HepG2 (cell line): ENCODE measurements around the gene MAPK1. TPM values are rescaled to one million over a fixed set of nuclear protein-coding genes. Genes with fewer than 3 reads are reported as not detected.
A peak's percentile ranks its signal among the peaks of the same experiment; 100 is the strongest.

Experiments
- EP300 ChIP-seq, 3 experiments: sonication (generic) in 1 of 3; formaldehyde crosslinking in 1 of 3; IDR thresholded peaks; 2 replicates each; pipeline versions ENCODE4 v1.5.1 to v1.6.1; 2011 to 2020; ENCODE audit warnings: low read depth in 2 of 3, low read length in 2 of 3, borderline replicate concordance in 1 of 3, improper control_type of control experiment in 1 of 3, mild to moderate bottlenecking in 1 of 3, missing genetic modification reagents in 1 of 3, moderate library complexity in 1 of 3
- HDAC2 ChIP-seq: sonication (generic); formaldehyde crosslinking; IDR thresholded peaks from 2 replicates; pipeline ENCODE4 v1.4.0; 2020; ENCODE audit warnings: missing genetic modification reagents
- KAT2B ChIP-seq: fragments of 150-350 bp; IDR thresholded peaks from 2 replicates; pipeline ENCODE4 v1.6.1; 2014; ENCODE audit warnings: low read depth, low read length, borderline replicate concordance
- KAT7 ChIP-seq: IDR thresholded peaks from 2 replicates; pipeline ENCODE4 v1.6.1; 2018; ENCODE audit warnings: borderline replicate concordance, missing compliant biosample characterization
- KDM2A ChIP-seq: sonication (generic); formaldehyde crosslinking; IDR thresholded peaks from 2 replicates; pipeline ENCODE4 v1.4.0; 2020; ENCODE audit warnings: low read depth, missing genetic modification reagents, borderline replicate concordance
- LRRFIP1 ChIP-seq: sonication (generic); formaldehyde crosslinking; conservative IDR thresholded peaks from 2 replicates; pipeline ENCODE4 v1.4.0; 2020; ENCODE audit warnings: missing genetic modification reagents
- STAT6 ChIP-seq: sonication (generic); formaldehyde crosslinking; IDR thresholded peaks from 2 replicates; pipeline ENCODE4 v1.4.0; 2020; ENCODE audit warnings: missing genetic modification reagents, mild to moderate bottlenecking, borderline replicate concordance
- U2AF1 ChIP-seq: fragments of 200-400 bp; formaldehyde crosslinking; optimal IDR thresholded peaks from 2 replicates; pipeline ENCODE3; 2017; ENCODE audit warnings: mild to moderate bottlenecking, low read depth, low read length
- ZMYM3 ChIP-seq: sonication (generic); formaldehyde crosslinking; IDR thresholded peaks from 2 replicates; pipeline ENCODE4 v1.5.1; 2020; ENCODE audit warnings: mild to moderate bottlenecking, missing genetic modification reagents
- ZNF263 ChIP-seq: sonication (generic); formaldehyde crosslinking; IDR thresholded peaks from 2 replicates; pipeline ENCODE4 v1.4.0; 2020; ENCODE audit warnings: missing genetic modification reagents
- ZNF737 ChIP-seq: sonication (generic); formaldehyde crosslinking; IDR thresholded peaks from 2 replicates; pipeline ENCODE4 v1.5.0; 2020; ENCODE audit warnings: missing genetic modification reagents, mild to moderate bottlenecking, borderline replicate concordance
- polyA plus RNA-seq, 8 experiments: library from polyadenylated mRNA; depleted of rRNA in 3 of 8; stranded (reverse) in 7 of 8; unstranded in 1 of 8; fragments of >200 nt; fragmentation: Illumina TruSeq in 4 of 8; extraction: Trizol in 4 of 8; gene quantifications; 2 replicates each; pipeline versions ENCODE4 v1.2.1 to v1.2.3, GENCODE V29; 2011 to 2016; ENCODE audit warnings: low read depth in 4 of 8, missing spikeins in 1 of 8, mixed read lengths in 1 of 8; ENCODE audit not compliant: insufficient read depth in 1 of 8
- total RNA-seq, 5 experiments: library from RNA; depleted of rRNA; stranded (reverse); fragments of >200 nt; fragmentation: Illumina TruSeq; extraction: Trizol; gene quantifications; 2 replicates each; pipeline ENCODE4 v1.2.3, GENCODE V29; 2016; ENCODE audit warnings: low read depth in 1 of 5
- TF ChIP-seq, protein P1 (sequence below): IDR thresholded peaks from 2 replicates; pipeline ENCODE4 v1.4.0; 2020; ENCODE audit warnings: mild to moderate bottlenecking, missing genetic modification reagents
- TF ChIP-seq, protein P2 (sequence below): sonication (generic); formaldehyde crosslinking; IDR thresholded peaks from 2 replicates; pipeline ENCODE4 v1.8.0; 2022; ENCODE audit warnings: missing genetic modification reagents, mild to moderate bottlenecking, borderline replicate concordance
- TF ChIP-seq, protein P3 (sequence below): sonication (generic); formaldehyde crosslinking; IDR thresholded peaks from 2 replicates; pipeline ENCODE4 v1.4.0; 2020; ENCODE audit warnings: mild to moderate bottlenecking, missing genetic modification reagents

The MAPK1 gene
- total and polyA plus RNA-seq, 2 of the 13 experiments (the other 11 are each of a cell fraction or from before 2014, with no cell fraction given): 107 to 114 TPM

DNA sequence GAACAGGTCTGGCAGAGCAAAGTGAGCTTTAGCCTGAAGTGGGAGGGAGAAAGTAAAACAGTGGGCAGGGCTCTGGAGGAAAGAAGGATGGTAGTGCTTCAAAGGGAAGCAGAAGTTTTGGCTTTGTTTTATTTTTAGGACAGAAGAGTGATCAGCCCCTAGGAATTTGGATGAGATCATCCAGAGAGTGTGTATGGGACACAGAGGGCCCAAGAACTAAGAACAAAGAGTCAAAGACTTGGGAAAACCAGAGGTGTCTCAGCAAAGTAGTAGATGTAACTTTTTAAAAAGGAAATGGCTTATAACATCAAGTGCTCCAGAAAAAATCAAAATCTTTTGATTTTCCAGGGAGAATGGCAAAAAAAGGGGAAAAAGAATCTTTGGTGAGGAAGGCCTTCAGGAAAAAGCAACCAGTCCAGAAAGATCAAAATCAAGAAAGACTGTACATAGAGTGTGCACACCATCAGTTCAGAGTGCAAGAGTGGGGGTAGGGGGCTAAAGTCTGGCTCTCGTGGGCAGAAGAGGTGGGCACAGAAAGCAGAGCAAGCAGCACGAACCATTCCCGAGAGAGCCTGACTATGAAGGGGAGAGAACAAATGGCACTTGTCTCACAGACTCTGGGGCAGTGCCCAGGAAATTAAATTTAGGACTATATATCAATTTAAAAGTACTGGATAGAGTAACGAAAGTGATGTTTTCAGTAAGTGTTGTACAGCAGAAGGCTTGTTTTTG, 30.0 kb downstream of the MAPK1 start (continued):
- TF ChIP-seq, protein P1, sequence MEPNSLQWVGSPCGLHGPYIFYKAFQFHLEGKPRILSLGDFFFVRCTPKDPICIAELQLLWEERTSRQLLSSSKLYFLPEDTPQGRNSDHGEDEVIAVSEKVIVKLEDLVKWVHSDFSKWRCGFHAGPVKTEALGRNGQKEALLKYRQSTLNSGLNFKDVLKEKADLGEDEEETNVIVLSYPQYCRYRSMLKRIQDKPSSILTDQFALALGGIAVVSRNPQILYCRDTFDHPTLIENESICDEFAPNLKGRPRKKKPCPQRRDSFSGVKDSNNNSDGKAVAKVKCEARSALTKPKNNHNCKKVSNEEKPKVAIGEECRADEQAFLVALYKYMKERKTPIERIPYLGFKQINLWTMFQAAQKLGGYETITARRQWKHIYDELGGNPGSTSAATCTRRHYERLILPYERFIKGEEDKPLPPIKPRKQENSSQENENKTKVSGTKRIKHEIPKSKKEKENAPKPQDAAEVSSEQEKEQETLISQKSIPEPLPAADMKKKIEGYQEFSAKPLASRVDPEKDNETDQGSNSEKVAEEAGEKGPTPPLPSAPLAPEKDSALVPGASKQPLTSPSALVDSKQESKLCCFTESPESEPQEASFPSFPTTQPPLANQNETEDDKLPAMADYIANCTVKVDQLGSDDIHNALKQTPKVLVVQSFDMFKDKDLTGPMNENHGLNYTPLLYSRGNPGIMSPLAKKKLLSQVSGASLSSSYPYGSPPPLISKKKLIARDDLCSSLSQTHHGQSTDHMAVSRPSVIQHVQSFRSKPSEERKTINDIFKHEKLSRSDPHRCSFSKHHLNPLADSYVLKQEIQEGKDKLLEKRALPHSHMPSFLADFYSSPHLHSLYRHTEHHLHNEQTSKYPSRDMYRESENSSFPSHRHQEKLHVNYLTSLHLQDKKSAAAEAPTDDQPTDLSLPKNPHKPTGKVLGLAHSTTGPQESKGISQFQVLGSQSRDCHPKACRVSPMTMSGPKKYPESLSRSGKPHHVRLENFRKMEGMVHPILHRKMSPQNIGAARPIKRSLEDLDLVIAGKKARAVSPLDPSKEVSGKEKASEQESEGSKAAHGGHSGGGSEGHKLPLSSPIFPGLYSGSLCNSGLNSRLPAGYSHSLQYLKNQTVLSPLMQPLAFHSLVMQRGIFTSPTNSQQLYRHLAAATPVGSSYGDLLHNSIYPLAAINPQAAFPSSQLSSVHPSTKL: 0 out of 2 replicates have a peak, but pooled peaks have one; percentile 11
- TF ChIP-seq STAT6 (no peak), ZMYM3 (CRISPR knock-in tag) (no peak), KAT2B (no peak), LRRFIP1 (CRISPR knock-in tag) (no peak), ZNF263 (CRISPR knock-in tag) (no peak), U2AF1 (no peak), ZNF737 (CRISPR knock-in tag) (no peak), HDAC2 (CRISPR knock-in tag) (0 out of 2 replicates have a peak, but pooled peaks have one; percentile 24), EP300 (IDR thresholded peaks at IDR 0.05; ENCODE audit: low read depth in 2 of 2, low read length in 2 of 2) (peak in 1 of 2 experiments; percentile 35; a peak in 1 of 4 replicates), EP300 (CRISPR knock-in tag; IDR thresholded peaks at IDR 0.05; ENCODE audit: borderline replicate concordance) (no peak), KAT7 (CRISPR knock-in tag) (no peak), KDM2A (CRISPR knock-in tag) (no peak)
- TF ChIP-seq, protein P2, sequence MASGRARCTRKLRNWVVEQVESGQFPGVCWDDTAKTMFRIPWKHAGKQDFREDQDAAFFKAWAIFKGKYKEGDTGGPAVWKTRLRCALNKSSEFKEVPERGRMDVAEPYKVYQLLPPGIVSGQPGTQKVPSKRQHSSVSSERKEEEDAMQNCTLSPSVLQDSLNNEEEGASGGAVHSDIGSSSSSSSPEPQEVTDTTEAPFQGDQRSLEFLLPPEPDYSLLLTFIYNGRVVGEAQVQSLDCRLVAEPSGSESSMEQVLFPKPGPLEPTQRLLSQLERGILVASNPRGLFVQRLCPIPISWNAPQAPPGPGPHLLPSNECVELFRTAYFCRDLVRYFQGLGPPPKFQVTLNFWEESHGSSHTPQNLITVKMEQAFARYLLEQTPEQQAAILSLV (CRISPR knock-in tag): no peak
- TF ChIP-seq, protein P3, sequence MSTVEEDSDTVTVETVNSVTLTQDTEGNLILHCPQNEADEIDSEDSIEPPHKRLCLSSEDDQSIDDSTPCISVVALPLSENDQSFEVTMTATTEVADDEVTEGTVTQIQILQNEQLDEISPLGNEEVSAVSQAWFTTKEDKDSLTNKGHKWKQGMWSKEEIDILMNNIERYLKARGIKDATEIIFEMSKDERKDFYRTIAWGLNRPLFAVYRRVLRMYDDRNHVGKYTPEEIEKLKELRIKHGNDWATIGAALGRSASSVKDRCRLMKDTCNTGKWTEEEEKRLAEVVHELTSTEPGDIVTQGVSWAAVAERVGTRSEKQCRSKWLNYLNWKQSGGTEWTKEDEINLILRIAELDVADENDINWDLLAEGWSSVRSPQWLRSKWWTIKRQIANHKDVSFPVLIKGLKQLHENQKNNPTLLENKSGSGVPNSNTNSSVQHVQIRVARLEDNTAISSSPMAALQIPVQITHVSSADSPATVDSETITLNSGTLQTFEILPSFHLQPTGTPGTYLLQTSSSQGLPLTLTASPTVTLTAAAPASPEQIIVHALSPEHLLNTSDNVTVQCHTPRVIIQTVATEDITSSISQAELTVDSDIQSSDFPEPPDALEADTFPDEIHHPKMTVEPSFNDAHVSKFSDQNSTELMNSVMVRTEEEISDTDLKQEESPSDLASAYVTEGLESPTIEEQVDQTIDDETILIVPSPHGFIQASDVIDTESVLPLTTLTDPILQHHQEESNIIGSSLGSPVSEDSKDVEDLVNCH: no peak
